Stimulated activated memory B cell treated with anti-CD40 and anti-IgM and Interleukin-4, amounts not matched to agents 10 μg/mL and 1 μg/mL and 100 μg/mL, for 72 hours (primary cell): ENCODE data around the gene ZNF280A.
"Not testable (repeated sequence)": the region's sequence is repeated elsewhere in the genome, so short reads cannot be mapped to it uniquely, and the experiment has no call there.

Experiments used
- ATAC-seq: fragments of 150-1000 bp; cut with Tn5 transposase; 2 replicates; pipeline ENCODE4 v1.10.0; 2021
- H3K27ac Mint-ChIP-seq: one replicate; pipeline ENCODE4 v1.8.0; 2022; ENCODE audit warnings: mild to moderate bottlenecking, mixed read lengths
- H3K27me3 Mint-ChIP-seq: one replicate; pipeline ENCODE4 v1.8.0; 2022; ENCODE audit warnings: mixed read lengths
- H3K36me3 Mint-ChIP-seq: one replicate; pipeline ENCODE4 v1.8.0; 2022; ENCODE audit warnings: mixed read lengths
- H3K4me1 Mint-ChIP-seq: one replicate; pipeline ENCODE4 v1.8.0; 2022; ENCODE audit warnings: mixed read lengths
- H3K4me3 Mint-ChIP-seq: one replicate; pipeline ENCODE4 v1.8.0; 2022; ENCODE audit warnings: mild to moderate bottlenecking, moderate library complexity, mixed read lengths
- H3K9me3 Mint-ChIP-seq: one replicate; pipeline ENCODE4 v1.8.0; 2022; ENCODE audit warnings: mixed read lengths

ZNF280A gene

DNA sequence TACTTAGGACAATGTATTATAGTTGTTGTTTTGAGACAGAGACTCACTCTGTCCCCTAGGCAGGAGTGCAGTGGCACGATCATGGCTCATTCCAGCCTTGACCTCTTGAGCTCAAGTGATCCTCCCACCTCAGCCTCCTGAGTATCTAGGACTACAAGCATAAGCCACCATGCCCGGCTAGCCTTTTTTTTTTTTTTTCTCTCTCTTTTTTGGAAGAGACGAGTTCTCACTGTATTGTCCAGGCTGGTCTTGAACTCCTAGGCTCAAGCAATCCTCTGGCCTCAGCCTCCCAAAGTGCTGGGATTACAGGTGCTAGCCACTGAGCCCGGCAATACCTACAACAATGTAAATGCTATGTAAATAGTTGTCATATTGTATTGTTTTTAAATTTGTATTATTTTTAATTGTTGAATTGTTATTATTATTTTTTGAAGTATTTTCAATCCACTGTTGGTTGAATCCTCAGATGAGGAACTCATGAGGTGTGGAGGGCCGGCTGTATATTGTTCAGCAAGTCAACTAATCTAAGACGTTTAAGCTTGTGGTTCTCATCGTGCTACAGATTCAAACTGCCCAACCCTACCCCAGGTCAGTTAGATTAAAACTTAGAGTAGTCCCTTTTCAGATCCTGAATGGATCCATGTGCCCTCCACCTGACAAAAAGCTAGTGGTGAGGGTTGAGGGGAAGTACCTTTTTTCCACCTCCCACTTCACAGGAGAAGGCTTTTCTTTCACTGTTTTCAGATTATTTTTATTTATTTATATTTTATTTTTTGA is 11.9 kb upstream of the ZNF280A start:
- Mint-ChIP-seq H3K27me3 (no peaks in the 10 kb centered on the region), H3K9me3 (peaks cover 5% of the 10 kb centered on the region), H3K4me1 (no peaks in the 10 kb centered on the region), H3K27ac (no peak overlapping the region), H3K4me3 (no peak overlapping the region), H3K36me3 (no peaks in the 10 kb centered on the region)
- ATAC-seq = no peak

DNA sequence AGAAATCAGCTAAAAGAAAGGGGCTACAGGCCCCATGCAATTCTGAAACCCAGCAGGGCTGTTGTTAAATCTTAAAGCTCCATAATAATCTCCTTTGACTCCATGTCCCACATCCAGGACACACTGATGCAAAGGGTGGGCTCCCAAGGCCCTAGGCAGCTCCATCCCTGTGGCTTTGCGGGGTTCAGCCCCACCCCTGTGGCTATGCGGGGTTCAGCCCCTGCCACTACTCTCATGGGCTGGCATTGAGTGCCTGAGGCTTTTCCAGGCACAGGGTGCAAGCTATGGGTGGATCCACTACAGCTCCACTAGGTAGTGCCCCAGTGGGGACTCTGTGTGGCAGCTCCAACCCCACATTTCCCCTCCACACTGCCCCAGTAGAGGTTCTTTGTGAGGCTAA is 8.7 kb upstream of the ZNF280A start:
- H3K9me3 Mint-ChIP-seq = peaks cover 5% of the 10 kb centered on the region
- no peaks in the 10 kb centered on the region for H3K36me3 Mint-ChIP-seq
- no peaks in the 10 kb centered on the region for H3K4me1 Mint-ChIP-seq
- no peaks in the 10 kb centered on the region for H3K27me3 Mint-ChIP-seq
- no peak for ATAC-seq
- no peak overlapping the region for H3K4me3 Mint-ChIP-seq
- H3K27ac Mint-ChIP-seq = no peak overlapping the region

DNA sequence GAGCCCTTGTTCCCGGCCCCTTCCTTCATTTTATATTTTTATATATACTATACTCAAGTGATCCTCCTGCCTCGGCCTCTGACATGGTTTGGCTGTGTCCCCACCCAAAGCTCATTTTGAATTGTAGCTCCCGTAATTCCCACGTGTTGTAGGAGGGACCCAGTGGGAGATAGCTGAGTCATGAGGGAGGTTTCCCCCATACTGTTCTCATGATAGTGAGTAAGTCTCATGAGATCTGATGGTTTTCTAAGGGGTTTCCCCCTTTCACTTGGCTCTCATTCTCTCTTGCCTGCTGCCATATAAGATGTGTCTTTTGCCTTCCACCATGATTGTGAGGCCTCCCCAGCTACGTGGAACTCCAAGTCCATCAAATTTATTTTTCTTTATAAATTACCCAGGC is 7.2 kb upstream of the ZNF280A start:
- Mint-ChIP-seq H3K27ac (no peak overlapping the region), H3K36me3 (no peaks in the 10 kb centered on the region), H3K9me3 (peaks cover 5% of the 10 kb centered on the region), H3K27me3 (no peaks in the 10 kb centered on the region), H3K4me3 (no peak overlapping the region), H3K4me1 (no peaks in the 10 kb centered on the region)
- ATAC-seq = no peak

DNA sequence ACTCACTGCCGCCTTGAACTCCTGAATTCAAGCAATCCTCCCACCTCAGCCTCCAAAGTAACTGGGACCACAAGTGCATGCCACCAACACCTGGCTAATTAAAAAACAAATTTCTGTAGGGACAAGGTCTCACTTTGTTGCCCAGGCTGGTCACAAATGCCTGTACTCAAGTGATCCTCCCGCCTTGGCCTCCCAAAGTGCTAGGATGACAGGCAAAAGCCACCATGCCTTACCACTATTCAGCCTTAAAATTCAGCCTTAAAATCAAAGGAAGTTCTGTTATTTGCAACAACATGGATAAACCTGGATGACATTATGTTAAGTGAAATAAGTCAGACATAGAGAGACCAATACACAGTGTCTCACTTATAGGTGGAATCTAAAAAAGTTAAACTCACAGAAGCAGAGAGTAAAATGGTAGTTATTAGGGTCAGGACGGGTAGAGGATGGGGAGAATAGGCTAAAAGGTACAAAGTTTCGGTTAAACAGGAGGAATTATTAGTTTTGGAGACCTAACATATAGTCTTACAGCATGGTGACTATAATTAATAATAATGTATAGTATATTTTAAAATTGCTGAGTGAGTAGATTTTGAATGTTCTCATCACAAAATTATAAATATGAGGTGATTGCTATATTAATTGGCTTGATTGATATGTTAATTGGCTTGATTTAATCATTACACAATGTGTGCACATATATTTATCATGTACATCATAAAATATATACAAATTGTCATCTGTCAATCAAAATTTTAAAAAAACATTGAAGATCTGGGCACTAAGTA is 6.2 kb upstream of the ZNF280A start:
- Mint-ChIP-seq H3K27me3 (no peaks in the 10 kb centered on the region), H3K4me3 (no peak overlapping the region), H3K9me3 (peaks cover 5% of the 10 kb centered on the region), H3K4me1 (no peaks in the 10 kb centered on the region), H3K36me3 (no peaks in the 10 kb centered on the region), H3K27ac (no peak overlapping the region)
- no peak for ATAC-seq

DNA sequence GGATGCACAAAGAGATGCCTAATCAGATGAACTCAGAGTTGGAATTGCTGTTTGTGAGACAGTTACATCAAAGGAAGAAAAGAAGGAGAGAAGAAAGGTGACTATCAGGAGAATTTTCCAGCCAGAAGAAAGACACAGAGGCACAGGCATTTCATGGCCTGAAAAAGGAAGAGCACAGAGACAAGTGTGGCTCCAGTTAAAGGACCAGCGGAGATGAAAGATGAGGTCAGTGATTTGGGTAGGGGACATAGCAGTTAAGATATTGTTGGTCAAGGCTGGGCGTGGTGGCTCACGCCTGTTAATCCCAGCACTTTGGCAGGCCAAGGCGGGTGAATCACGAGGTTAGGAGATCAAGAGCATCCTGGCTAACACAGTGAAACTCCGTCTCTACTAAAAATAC is 3.4 kb upstream of the ZNF280A start:
- H3K27me3 Mint-ChIP-seq = no peaks in the 10 kb centered on the region
- H3K9me3 Mint-ChIP-seq = peaks cover 5% of the 10 kb centered on the region
- H3K4me3 Mint-ChIP-seq = no peak overlapping the region
- peaks cover 7% of the 10 kb centered on the region for H3K4me1 Mint-ChIP-seq
- H3K27ac Mint-ChIP-seq = no peak overlapping the region
- ATAC-seq = no peak
- no peaks in the 10 kb centered on the region for H3K36me3 Mint-ChIP-seq

DNA sequence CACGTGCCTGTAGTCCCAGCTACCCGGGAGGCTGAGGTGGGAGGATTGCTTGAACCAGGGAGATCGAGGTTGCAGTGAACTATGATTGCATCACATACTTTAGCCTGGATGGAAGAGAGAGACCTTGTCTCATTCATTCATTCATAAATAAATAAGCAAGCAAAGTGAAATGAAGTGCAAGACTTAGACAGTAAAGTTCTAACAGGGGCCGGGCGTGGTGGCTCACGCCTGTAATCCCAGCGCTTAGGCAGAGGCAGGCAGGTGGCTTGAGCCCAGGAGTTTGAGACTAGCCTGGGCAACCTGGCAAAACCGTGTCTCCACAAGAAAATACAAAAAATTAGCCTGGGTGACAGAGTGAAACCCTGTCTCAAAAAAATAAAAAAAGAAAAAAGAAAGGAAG is 1.6 kb upstream of the ZNF280A start:
- H3K4me1 Mint-ChIP-seq = peaks cover 7% of the 10 kb centered on the region
- H3K27ac Mint-ChIP-seq = no peak overlapping the region
- no peak for ATAC-seq
- no peaks in the 10 kb centered on the region for H3K9me3 Mint-ChIP-seq
- no peak overlapping the region for H3K4me3 Mint-ChIP-seq
- no peaks in the 10 kb centered on the region for H3K36me3 Mint-ChIP-seq
- peaks cover 4% of the 10 kb centered on the region for H3K27me3 Mint-ChIP-seq

DNA sequence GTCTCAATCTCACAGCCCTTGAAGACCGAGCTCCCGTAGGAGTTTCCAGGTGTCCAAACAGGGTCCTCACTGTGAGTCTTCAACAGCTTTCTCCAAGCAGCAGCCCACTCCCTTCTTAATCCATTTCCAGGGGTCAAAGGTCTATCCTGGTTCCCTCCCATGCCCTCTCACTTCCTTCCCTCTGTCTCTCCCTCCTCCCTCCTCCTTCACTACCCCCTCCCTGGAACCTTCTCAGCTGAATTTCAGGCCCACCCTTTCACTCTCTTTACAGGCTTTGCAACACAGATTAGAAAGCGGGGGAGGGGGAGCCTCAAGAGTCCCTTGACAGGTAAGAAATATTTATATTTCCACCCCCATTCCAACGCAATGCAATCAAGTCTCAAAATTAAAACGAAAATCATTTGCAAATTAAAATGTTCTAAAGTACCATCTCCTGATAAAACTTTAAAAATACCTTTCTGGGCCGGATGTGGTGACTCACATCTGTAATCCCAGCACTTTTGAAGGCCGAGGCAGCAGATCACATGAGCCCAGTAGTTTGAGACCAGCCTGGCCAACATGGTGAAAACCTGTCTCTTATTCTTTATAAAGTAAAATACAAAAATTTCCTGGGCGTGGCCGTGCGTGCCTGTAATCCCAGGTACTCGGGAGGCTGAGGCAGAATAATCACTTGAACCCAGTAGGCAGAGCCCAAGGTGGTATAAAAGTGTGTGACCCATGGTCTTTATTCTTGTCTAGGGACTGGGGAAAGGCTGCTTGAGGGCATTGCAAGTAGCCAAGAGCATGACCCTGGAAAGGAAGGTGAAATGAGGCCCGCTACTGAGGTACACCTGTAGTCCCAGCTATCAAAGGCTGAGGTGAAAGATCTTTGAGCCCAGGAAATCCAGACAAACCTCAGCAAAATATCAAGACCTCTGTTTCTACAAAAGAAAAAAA is 865 bp upstream of the ZNF280A start:
- no peak overlapping the region for H3K27ac Mint-ChIP-seq
- H3K4me3 Mint-ChIP-seq = no peak overlapping the region
- H3K36me3 Mint-ChIP-seq = no peaks in the 10 kb centered on the region
- peaks cover 7% of the 10 kb centered on the region for H3K4me1 Mint-ChIP-seq
- H3K27me3 Mint-ChIP-seq = peaks cover 9% of the 10 kb centered on the region
- no peak for ATAC-seq
- no peaks in the 10 kb centered on the region for H3K9me3 Mint-ChIP-seq

DNA sequence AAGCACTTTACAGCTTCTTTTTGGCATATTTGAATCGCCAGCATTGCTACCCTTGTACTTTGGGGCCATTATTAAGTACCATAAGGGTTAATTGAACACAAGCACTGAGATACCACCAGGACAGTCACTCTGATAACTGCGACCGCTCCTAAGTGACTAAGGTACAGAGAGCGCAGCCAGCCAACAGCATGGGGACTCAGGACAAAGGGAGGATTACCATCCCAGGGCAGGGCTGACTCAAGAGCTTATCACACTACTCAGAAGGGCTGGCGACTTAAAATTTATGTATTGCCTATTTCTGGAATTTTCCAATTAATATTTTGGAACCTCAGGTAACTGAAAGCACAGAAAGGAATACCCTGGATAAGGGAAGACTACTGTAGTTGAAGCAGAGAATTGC is 479 bp downstream of the ZNF280A start:
- no peak overlapping the region for H3K4me3 Mint-ChIP-seq
- H3K27ac Mint-ChIP-seq = no peak overlapping the region
- H3K4me1 Mint-ChIP-seq = peaks cover 7% of the 10 kb centered on the region
- H3K36me3 Mint-ChIP-seq = no peaks in the 10 kb centered on the region
- no peak for ATAC-seq
- H3K9me3 Mint-ChIP-seq = no peaks in the 10 kb centered on the region
- peaks cover 23% of the 10 kb centered on the region for H3K27me3 Mint-ChIP-seq

DNA sequence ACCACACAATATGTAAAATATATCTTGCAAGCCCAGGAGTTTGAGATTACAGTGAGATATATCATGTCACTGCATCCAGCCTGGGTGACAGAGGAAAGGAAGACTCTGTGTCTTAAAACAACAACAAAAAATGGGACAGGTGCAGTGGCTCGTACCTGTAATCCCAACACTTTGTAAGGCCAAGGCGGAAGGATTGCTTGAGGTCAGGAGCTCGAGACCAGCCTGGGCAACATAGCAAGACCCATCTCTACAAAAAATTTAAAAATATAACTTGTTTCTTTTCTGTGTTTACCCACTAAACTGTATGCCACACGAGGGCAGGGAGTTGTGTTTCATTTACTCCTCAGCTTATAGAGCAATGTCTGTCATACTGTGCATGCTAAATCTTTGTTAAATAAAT is 3.1 kb downstream of the ZNF280A start:
- H3K4me1 Mint-ChIP-seq = peaks cover 13% of the 10 kb centered on the region
- peaks cover 23% of the 10 kb centered on the region for H3K27me3 Mint-ChIP-seq
- H3K9me3 Mint-ChIP-seq = no peaks in the 10 kb centered on the region
- H3K4me3 Mint-ChIP-seq = no peak overlapping the region
- ATAC-seq = no peak
- H3K27ac Mint-ChIP-seq = no peak overlapping the region
- no peaks in the 10 kb centered on the region for H3K36me3 Mint-ChIP-seq

DNA sequence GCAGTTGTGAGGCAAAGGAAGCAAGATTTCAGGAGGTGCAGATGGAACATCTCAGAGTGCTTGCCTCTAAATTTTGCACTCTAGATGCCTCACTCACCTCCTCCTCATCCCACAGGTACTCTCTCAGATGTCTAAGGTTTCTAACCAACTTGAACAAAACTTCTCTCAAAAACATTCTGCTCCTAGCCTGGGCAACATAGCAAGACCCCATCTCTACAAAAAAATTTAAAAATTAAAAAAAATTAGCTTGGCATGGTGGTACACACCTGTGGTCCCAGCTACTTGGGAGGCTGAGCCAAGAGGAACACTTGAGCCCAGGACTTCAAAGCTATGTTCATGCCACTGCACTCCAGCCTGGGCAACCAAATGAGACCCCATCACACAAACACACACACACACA is 4.2 kb downstream of the ZNF280A start:
- H3K4me3 Mint-ChIP-seq = no peak overlapping the region
- H3K27me3 Mint-ChIP-seq = peaks cover 23% of the 10 kb centered on the region
- no peak overlapping the region for H3K27ac Mint-ChIP-seq
- no peaks in the 10 kb centered on the region for H3K36me3 Mint-ChIP-seq
- H3K9me3 Mint-ChIP-seq = peaks cover 5% of the 10 kb centered on the region
- no peak for ATAC-seq
- peaks cover 13% of the 10 kb centered on the region for H3K4me1 Mint-ChIP-seq

DNA sequence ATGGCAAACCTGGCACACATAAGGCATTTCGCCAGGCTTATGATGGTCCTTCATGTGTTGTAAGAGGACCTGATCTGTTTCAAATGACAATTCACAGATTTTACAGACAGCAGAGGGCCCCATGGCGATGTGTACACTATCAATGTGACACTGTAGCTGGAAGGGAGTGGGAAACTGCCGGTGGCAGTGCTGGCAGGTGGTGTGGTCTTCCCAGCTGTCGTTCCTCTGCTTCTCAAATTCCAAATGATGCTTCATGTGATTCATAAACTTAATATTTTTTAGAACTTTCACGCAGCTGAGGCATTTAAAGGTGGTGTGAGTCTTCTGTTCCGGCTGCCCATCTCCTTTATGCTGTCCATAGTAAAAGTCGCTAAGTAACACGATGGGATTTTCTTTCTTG is 5.6 kb downstream of the ZNF280A start:
- H3K4me3 Mint-ChIP-seq, ATAC-seq, H3K4me1 Mint-ChIP-seq, H3K27ac Mint-ChIP-seq, H3K36me3 Mint-ChIP-seq: not testable (repeated sequence)
- peaks cover 23% of the 10 kb centered on the region for H3K27me3 Mint-ChIP-seq
- peaks cover 10% of the 10 kb centered on the region for H3K9me3 Mint-ChIP-seq

DNA sequence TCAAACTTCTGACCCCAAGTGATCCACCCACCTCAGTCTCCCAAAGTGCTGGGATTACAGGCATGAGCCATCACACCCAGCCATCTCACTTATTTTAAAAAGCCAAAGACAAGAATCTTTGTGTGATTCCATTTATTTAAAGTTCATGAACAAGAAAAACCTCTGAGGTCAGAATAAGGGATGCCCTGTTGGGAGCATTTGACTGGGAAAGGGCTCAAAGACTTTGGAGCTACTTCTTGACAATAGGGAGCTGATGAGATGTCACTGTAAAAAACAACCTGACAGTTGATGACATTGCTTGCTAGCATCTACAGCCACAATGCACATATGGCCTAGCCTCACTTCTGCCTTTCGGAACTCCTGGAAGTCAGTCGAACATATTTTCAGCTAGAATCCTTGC is 6.5 kb downstream of the ZNF280A start:
- H3K4me3 Mint-ChIP-seq = no peak overlapping the region
- H3K36me3 Mint-ChIP-seq = no peaks in the 10 kb centered on the region
- no peak for ATAC-seq
- no peak overlapping the region for H3K27ac Mint-ChIP-seq
- H3K9me3 Mint-ChIP-seq = peaks cover 11% of the 10 kb centered on the region
- H3K4me1 Mint-ChIP-seq = peaks cover 6% of the 10 kb centered on the region
- peaks cover 23% of the 10 kb centered on the region for H3K27me3 Mint-ChIP-seq

DNA sequence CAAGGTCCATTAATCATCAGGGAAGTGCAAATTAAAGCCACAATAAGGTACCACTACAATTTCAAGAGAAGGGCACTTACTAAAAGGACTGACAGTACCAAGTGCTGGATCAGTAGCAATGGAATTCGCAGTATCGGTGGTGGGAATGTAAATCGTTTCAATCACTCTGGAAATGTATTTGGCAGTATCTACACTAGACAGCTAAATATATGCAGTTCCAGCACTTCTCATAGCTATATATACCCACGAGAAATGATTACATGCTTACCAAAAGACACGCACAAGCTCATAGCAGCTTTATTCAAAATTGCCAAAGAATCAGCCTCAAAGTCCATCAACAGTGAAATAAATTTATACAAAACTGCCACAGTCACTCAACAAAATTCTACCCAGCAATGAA is 7.1 kb downstream of the ZNF280A start:
- Mint-ChIP-seq H3K27me3 (peaks cover 23% of the 10 kb centered on the region), H3K4me3 (no peak overlapping the region), H3K9me3 (peaks cover 11% of the 10 kb centered on the region), H3K4me1 (peaks cover 9% of the 10 kb centered on the region), H3K27ac (no peak overlapping the region), H3K36me3 (no peaks in the 10 kb centered on the region)
- ATAC-seq = no peak

DNA sequence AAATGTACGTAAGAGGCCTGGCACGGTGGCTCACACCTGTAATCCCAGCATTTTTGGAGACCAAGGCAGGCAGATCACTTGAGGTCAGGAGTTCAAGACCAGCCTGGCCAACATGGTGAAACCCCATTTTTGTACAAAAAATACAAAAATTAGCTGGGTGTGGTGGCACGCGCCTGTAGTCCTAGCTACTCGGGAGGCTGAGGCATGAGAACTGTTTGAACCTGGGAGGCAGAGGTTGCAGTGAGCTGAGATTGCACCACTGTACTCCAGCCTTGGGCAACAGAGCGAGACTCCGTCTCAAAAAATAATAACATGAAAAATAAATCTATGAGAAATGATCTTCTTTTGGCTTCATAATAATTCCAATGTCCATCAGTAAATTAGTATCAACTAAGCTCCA is 9.2 kb downstream of the ZNF280A start:
- not testable (repeated sequence) for ATAC-seq, H3K27ac Mint-ChIP-seq, H3K36me3 Mint-ChIP-seq, H3K4me3 Mint-ChIP-seq
- Mint-ChIP-seq H3K4me1 (peaks cover 19% of the 10 kb centered on the region), H3K9me3 (peaks cover 11% of the 10 kb centered on the region), H3K27me3 (peaks cover 13% of the 10 kb centered on the region)

DNA sequence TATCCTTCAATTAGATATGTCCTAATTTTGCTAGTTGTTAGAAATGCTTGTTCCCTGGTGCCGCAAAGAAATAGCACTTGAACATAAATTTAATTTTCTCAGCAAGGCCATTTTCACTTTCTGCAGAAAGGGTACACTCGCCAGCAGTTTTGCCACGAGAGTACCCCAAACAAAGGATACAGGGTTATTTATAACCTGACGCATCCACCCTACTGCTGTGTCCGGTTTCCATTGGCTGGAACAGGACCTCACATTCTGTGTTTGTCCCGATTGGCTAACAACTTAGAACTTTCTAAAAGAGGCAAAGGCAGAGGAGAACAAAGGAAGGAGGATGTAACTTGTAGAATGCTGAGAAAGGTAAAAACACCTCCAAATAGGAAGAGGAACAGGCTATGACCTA is 10.2 kb downstream of the ZNF280A start:
- H3K36me3 Mint-ChIP-seq = peaks cover 13% of the 10 kb centered on the region
- not testable (repeated sequence) for ATAC-seq, H3K27me3 Mint-ChIP-seq, H3K27ac Mint-ChIP-seq
- H3K4me1 Mint-ChIP-seq = peaks cover 22% of the 10 kb centered on the region
- H3K4me3 Mint-ChIP-seq = peak overlapping the region; percentile 56
- peaks cover 11% of the 10 kb centered on the region for H3K9me3 Mint-ChIP-seq
